Transverse colon (tissue), 4 donors: ENCODE data around the gene HEXD. TPM values are rescaled to one million over a fixed set of nuclear protein-coding genes. Genes with fewer than 3 reads are reported as not detected.
A peak's percentile ranks its signal among the peaks of the same experiment; 100 is the strongest.

Experiments used
- DNase-seq: peaks from one replicate; pipeline ENCODE4 v3.0.0-alpha.2; 2019
- H3K27ac ChIP-seq, 4 donors: fragments of 200-600 bp; sonication (generic); 2 replicates each; pipeline ENCODE4 v1.5.1; 2016 to 2018; ENCODE audit warnings: inconsistent platforms in 4 of 4
- H3K27me3 ChIP-seq: fragments of 200-600 bp; sonication (generic); 2 replicates; pipeline ENCODE4 v1.5.1; 2017; ENCODE audit warnings: inconsistent platforms
- H3K36me3 ChIP-seq, 4 donors: fragments of 200-600 bp; sonication (generic); 2 replicates each; pipeline ENCODE4 v1.5.1; 2017 to 2019; ENCODE audit warnings: inconsistent platforms in 4 of 4
- H3K4me1 ChIP-seq, 4 donors: fragments of 200-600 bp; sonication (generic); 2 replicates each; pipeline ENCODE4 v1.5.1; 2017 to 2020; ENCODE audit warnings: inconsistent platforms in 4 of 4
- H3K4me3 ChIP-seq, 4 donors: fragments of 200-600 bp; sonication (generic); 1 replicate in 1 of 4; 2 replicates in 3 of 4; pipeline versions ENCODE4 v1.5.1 to v1.6.1; 2017 to 2019; ENCODE audit warnings: inconsistent platforms in 4 of 4
- H3K9me3 ChIP-seq, 2 donors: fragments of 200-600 bp; sonication (generic); 2 replicates each; pipeline ENCODE4 v1.5.1; 2017 to 2019; ENCODE audit warnings: inconsistent platforms in 2 of 2
- CTCF ChIP-seq, 5 experiments: fragments of 200-600 bp in 3 of 5; fragments of 450-650 bp in 2 of 5; sonication (generic) in 3 of 5; IDR thresholded peaks; 1 replicate in 2 of 5; 2 replicates in 3 of 5; pipeline ENCODE4 v1.5.1; 2016 to 2017; ENCODE audit warnings: antibody characterized with exemption in 5 of 5, inconsistent platforms in 3 of 5, mild to moderate bottlenecking in 2 of 5, moderate library complexity in 1 of 5
- EP300 ChIP-seq: sonication (generic); formaldehyde crosslinking; IDR thresholded peaks from one replicate; pipeline ENCODE4 v1.6.1; 2017; ENCODE audit warnings: antibody characterized with exemption, low read depth
- POLR2A ChIP-seq: fragments of 450-650 bp; IDR thresholded peaks from one replicate; pipeline ENCODE4 v1.6.1; 2016; ENCODE audit warnings: antibody characterized with exemption, mild to moderate bottlenecking, moderate library complexity
- POLR2AphosphoS5 ChIP-seq, 3 donors: sonication (generic); formaldehyde crosslinking; IDR thresholded peaks; one replicate each; pipeline ENCODE4 v1.6.1; 2016; ENCODE audit warnings: antibody characterized with exemption in 3 of 3
- WGBS, 2 donors: methylation state at CpG; one replicate each; pipeline ENCODE4 v1.1.5; 2018; ENCODE audit warnings: low coverage in 1 of 2; 5-methylcytosine and 5-hydroxymethylcytosine counted together
- in situ Hi-C, 4 donors: fragments of 200-750 bp; cut with MboI; loops; one replicate each; pipeline versions ENCODE4 v1.15.0 to v1.15.1; 2017; ENCODE audit warnings: low sequenced_read_pairs in 3 of 4, low pct_ligation_motif_present in 1 of 4, low pct_unique_long_range_greater_than_20kb in 1 of 4
- intact Hi-C: fragments of 100-400 bp; cut with DNase I; formaldehyde crosslinking; loops from one replicate; pipeline ENCODE4 v1.15.1; 2023; ENCODE audit warnings: low total_unique reads
- total RNA-seq, 4 donors: library from RNA; depleted of rRNA; stranded (reverse); fragments of >200 nt; gene quantifications; one replicate each; pipeline ENCODE4 v1.1.0, GENCODE V29; 2016

The HEXD gene
- total RNA-seq, 4 donors from 2014 or later = 45.5 to 258 (median 102) TPM

GRCh38 chr17:82412535-82413520 is 5.3 kb upstream of the HEXD start:
- Histone ChIP-seq H3K27me3 (no peaks in the 10 kb centered on the region), H3K9me3 (no peaks in the 10 kb centered on the region), H3K4me3 (no peak overlapping the region), H3K36me3 (no peaks in the 10 kb centered on the region), H3K27ac (no peak overlapping the region), H3K4me1 (peaks cover 2 to 12% (median 8%) of the 10 kb centered on the region in 4 donors)
- no peak for TF ChIP-seq EP300
- TF ChIP-seq POLR2A = no peak
- no peak for TF ChIP-seq CTCF (IDR thresholded peaks at IDR 0.05)
- no peak for TF ChIP-seq POLR2AphosphoS5 (IDR thresholded peaks at IDR 0.05)
- DNase-seq = no peak
- in situ Hi-C loops = loop anchor here in 1 of 4 donors (10.0 kb wide), 1 partner anchor 58 kb away; the partner anchor contains the start of gene TEX19
- 82 to 96% methylated on average over 15 to 29 of the region's 29 CpGs for WGBS, 2 donors
- intact Hi-C loops = loop anchor here (5.0 kb wide), 1 partner anchor 56 kb away; the partner anchor contains the start of gene TEX19

GRCh38 chr17:82414548-82415281 is 3.4 kb upstream of the HEXD start:
- TF ChIP-seq CTCF (IDR thresholded peaks at IDR 0.05) (peak; percentile 59 to 83 (median 72)), POLR2AphosphoS5 (IDR thresholded peaks at IDR 0.05) (no peak)
- H3K4me3 ChIP-seq = no peak overlapping the region
- 15 to 23% methylated on average over 15 to 38 of the region's 38 CpGs for WGBS, 2 donors
- no peaks in the 10 kb centered on the region for H3K27me3 ChIP-seq
- H3K4me1 ChIP-seq = peaks cover 4 to 23% (median 19%) of the 10 kb centered on the region in 4 donors
- no peaks in the 10 kb centered on the region for H3K9me3 ChIP-seq
- intact Hi-C loops (loop anchor here (5.0 kb wide), 1 partner anchor 57 kb away; the partner anchor contains the start of gene TEX19), in situ Hi-C loops (loop anchor here in 2 of 4 donors (5.0 to 10.0 kb wide), 2 partner anchors 60 to 62 kb away; partner anchors contain the start of gene TEX19 (in 1 of the 2))
- H3K27ac ChIP-seq = no peak overlapping the region
- peak; percentile 73 for DNase-seq
- H3K36me3 ChIP-seq = no peaks in the 10 kb centered on the region

- H3K27me3 ChIP-seq = no peaks in the 10 kb centered on the region
- H3K4me3 ChIP-seq = no peak overlapping the region
- no peaks in the 10 kb centered on the region for H3K9me3 ChIP-seq
- TF ChIP-seq CTCF (IDR thresholded peaks at IDR 0.05) (no peak), POLR2A (no peak), POLR2AphosphoS5 (IDR thresholded peaks at IDR 0.05) (no peak), EP300 (no peak)
- no peak overlapping the region for H3K27ac ChIP-seq
- no peak for DNase-seq
- in situ Hi-C loops = loop anchor here in 2 of 4 donors (5.0 to 10.0 kb wide), 2 partner anchors 61 to 63 kb away; partner anchors contain the start of gene TEX19 (in 1 of the 2)
- 94% methylated on average over 19 of the region's 26 CpGs; no CpG with 5 or more reads in 1 of the 2 donors for WGBS, 2 donors
- intact Hi-C loops = no loop called here
- H3K4me1 ChIP-seq = peaks cover 4 to 26% (median 20%) of the 10 kb centered on the region in 4 donors
- no peaks in the 10 kb centered on the region for H3K36me3 ChIP-seq
Measured at GRCh38 chr17:82415336-82415735, 2.8 kb upstream of the HEXD start.
